Amniotic epithelial cell (primary cell): ENCODE measurements around the gene DIPK1A.

ENCODE experiments used
- DNase-seq: peaks from one replicate; pipeline ENCODE4 v3.0.0-alpha.2; 2010; ENCODE audit warnings: low read depth

DIPK1A gene

DNA sequence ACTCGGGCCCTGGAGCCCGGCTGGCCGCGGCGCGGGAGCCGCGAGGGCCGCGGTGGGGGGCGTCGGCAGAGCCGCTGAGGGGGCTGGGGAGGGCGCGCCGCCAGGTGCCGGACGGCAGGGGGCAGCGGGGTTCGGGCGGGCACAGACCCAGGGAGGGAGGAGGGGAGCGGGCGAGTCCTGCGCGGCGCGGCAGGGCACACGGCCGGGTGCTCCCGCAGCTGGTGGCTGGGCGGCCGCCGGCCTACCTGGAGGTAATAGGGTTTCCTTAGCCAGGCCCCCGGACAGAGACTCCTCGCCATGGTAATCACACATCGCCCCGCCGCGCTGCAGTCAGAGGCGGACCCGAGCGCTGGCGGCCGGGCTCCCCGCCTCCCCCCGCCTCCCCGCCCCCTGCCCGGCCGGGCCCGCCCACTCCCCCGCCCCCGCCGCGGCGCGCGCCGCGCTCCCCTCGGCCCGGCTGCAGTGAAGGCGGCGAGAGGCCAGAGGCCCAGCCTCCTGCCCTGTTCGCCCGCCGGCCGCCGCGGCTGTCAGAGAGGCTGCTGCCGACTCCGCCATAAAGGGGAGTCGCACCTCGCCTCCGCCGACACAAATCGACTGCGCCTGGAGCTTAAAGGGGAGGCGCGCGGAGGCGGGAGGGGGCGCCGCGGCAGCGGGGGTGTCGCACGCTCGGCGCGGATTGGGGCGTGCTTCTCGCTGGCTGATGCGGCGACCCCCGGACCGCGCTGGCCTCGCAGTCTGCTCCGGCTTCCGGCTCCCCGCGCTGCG is at the start of gene DIPK1A:
Gene DIPK1A (minus strand): TSS at position 332 of the 765 bp plus-strand sequence. CDS start 33 bp downstream, at position 299.
- peak; percentile 63 for DNase-seq

DNA sequence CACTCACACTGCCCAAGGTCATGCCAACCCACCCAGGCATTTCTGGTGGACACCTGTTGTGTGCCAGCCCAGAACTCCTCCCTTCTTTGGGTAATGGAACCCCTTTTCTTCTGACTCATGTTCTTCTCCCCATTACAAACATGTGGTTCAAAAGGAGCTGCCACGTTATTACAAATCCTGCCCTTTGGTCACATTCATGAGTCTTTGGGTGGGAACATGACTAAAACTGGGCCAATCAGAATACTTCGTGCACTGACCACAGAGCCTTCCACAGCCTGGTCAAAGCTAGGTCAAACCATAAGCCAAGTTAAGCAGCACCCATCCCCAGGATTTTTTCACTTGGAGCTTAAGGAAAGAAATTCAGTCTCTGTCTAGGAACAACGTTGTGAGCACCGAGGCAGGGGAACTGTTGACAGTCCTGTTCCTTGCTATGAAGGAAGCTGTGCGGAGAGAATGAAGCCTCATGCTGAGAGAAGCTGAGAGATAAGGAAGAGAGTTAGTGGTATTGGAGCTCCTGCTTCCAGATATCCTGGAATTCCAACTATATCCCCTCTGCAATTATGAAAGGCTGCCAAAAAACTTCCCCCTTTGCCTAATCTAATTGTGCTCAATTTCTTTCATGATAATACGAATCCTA is 46.8 kb upstream of the DIPK1A start:
- peak; percentile 85 for DNase-seq

DNA sequence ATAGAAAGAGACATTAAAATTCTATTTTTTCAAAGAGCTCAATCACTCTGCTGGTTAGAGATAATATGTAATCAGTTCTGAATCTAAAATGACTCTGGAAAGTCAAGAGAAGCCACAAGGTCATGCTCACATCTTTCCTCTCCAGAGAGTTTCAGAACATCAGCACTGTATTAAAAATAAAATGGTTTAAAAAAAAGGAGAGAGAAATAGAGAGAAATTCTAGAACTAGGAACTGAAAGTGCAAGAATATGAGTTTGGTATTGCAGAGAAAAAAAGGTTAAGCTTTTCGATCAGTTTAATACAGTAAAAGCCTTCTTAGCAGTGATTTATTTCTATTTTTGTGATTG is 44.0 kb upstream of the DIPK1A start:
- DNase-seq: no peak

DNA sequence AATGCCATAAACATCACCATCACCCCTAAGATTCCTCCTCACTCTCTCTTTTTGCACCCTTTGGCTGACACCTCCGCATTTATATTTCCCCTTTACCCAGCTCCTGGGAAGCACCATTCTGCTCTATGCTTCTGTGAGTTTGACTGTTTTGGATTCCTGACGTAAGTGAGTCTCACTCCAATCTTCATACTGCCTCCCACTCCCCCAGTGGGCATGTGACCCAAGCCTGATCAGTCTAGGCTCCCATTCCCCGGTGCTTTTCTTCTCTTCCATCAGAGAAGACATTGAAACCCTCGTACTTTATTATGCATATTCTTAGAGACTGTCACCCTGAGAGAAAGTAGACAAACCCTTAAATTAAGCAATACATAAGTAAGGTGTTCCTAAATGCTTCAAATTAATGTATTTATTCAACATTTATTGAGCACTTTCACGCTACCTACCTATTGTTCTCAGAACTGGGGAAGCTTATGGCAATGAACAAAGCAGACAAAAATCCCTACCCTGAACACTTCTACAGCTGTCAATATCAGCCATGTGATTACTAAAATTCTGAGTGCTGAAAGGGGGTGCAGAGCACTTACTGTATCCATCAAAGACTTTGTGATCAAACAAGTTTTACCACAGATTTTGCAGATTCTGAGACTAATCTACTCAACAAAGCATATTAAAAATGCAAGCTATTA is 43.4 kb upstream of the DIPK1A start:
- DNase-seq: no peak

DNA sequence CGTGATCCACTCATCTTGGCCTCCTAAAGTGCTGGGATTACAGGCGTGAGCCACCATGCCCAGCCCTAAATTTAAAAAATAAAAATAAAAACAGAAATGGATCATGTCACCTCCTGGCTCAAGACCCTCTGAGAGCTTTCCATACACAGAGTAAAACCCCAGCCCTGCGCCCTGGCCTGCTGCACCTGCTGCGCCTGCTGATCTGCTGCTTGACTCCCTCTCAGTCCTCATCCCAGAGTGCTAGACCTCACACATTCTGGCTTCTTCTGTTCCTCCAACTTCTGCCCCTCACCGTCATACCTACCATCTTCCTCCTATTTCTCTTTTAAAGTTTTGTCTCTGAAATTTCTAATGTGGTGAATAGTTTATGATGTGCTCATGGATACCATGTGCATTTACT is 42.7 kb upstream of the DIPK1A start:
- DNase-seq: no peak

- DNase-seq: no peak
Observed at GRCh38 chr1:93002781-93003180, 41.5 kb upstream of the DIPK1A start.

- DNase-seq: no peak
Observed at GRCh38 chr1:93001893-93002292, 40.6 kb upstream of the DIPK1A start.

- DNase-seq: no peak
Observed at GRCh38 chr1:93000751-93001175, 39.5 kb upstream of the DIPK1A start.

- DNase-seq: no peak
Observed at GRCh38 chr1:93000291-93000690, 39.0 kb upstream of the DIPK1A start.

DNA sequence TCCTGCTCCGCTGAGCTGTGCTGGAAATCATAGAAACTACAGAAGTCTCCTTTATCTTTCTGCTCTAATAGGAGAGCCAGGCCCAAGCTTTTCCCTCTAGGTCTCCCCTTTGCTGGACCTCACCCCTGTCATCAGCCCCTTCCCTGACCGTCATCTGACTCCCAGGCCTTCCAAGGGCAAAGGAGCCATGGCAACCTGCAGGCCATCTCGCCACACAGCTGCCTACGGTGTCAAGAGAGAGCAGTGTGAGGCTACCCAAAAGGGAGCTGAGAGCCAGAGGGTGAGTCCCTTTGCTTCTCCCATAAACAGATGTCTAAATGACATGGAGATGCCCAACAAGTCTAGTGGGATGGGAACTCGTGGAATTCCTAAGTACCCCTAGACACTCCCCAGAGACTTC is 37.6 kb upstream of the DIPK1A start:
- no peak for DNase-seq

DNA sequence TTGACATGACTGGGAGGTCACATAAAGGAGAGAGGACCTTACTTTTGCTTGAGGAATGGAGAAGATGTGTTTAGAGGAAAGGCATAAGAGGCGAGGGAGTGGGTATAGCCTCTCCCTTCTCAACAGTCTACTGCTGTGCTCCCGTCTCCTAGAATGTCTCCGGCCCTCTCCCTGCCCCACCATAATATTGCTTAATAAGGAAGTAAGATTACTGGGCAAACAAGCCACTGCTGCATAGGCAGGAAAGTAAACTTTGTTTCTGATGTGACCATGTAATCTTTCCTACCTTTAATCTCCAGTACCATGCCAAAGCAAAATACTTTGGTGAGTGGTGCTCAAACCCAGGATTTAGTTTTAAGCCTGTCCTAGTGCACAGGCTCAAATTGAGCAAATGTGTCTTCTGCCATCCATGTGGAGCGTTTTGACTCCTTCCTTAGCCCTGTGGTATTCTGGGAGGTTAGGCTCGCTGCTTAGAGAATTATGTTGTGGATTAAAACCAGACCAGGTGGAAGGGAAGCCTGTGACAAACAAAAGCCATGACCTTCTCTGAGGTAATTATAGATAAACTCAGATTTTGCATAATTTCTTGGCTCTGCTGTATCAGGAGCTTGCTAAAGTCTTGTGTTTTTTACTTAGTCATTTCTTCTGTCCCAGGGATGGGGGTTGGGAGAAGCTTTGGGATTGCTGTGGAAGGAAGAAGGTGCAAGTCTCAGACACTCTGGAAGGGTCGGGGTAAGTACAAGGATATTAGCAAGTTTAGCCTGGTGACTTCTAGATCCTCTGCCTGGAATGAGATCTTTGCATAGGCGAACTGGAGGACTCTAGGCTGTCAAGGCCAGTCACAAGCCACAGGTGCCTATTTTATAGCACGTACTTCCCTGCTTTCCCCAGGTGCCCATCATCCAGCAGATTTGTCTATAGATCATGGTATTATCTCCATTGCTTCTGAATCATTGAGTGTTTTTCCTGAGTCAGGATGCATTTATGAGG is 34.5 kb upstream of the DIPK1A start:
- peak; percentile 26 for DNase-seq

DNA sequence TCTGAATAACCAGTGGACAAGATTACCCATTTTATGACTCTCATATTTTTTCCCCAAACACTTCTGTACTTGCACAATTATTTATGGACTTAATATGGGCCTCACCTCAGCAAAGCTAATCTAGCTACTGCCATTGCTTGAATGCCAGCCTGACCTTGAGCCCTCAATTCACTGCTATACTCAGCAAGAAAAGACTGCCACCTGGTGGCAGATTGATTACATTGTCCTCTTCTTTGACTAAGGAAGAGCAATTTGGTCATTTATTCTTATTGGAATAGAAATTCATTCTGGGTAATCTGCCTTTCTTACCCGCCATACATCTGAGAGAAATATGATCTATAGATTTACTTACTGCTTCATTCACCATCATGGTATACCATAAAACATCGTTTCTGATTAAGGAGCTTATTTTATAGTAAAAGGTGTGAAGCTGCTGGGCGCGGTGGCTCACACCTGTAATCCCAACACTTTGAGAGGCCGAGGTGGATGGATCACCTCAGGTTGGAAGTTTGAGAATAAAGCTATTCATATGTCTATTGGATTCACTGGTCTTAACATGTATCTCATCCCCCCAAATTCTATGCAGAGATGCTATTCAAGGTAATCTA is 32.9 kb upstream of the DIPK1A start:
- peak; percentile 77 for DNase-seq

DNA sequence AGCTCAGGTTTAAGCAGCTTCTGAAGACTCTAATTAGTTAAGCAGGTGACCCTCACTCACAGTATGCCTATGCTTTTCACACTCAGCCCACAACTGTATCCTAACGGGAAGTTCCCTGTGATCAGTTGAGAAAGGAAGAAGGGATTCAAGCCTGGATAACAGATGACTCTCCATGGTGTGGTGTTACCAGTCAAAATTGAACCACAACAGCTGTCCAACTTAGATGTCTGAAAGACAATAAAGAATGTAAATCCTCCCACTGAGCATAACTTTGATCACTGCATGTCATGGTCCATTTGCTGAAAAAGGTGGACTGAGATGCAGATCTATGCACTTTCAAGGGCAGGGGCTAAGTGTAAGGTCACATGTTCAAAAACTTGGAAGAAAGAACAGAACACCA is 32.3 kb upstream of the DIPK1A start:
- DNase-seq: no peak

GRCh38 chr1:92992877-92993276 is 31.6 kb upstream of the DIPK1A start:
- no peak for DNase-seq

DNA sequence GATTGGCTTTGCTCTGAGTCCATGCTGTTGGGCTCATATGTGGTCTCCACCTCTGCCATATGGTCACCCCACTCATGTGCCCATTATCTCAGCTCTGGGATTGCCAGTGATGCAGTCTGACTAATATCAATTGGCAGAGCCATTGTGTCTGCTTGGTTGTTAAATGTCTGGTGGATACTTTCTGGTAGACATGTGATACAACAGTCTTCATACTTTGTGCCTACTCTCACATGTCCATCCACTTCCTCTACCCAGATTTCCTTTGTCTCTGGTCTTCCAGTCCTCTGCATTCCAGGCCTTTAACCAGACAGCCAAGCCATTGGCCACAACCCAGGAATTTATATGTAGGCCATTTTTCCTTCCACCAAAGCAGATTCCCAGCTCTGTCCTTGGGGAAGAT is 30.8 kb upstream of the DIPK1A start:
- no peak for DNase-seq

- no peak for DNase-seq
Observed at GRCh38 chr1:92990828-92991227, 29.6 kb upstream of the DIPK1A start.

DNA sequence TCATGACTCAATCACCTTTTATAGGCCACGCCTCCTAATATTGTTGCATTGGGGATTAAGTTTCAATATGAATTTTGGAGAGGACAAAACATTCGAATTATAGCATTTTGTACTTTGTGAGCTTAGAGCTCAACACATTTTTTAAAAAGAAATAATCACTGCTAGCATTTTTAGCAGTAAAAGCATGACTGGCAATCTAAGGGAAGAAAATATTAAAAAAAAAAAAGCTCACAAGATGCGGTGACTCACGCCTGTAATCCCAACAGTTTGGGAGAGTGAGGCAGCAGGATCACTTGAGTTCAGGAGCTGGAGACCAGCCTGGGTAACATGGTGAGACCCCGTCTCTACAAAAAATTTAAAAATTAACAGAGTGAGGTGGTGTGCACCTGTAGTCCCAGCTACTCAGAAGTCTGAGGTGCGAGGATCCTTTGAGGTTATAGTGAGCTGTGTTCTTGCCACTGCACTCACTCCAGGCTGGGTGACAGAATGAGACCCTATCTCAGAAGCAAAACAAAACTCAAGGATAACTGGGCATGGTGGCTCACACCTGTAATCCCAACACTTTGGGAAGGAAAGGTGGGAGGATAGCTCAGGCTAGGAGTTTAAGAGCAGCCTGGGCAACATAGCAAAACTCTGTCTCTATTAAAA is 28.8 kb upstream of the DIPK1A start:
- DNase-seq: peak; percentile 52

- DNase-seq: no peak
Observed at GRCh38 chr1:92989253-92989652, 28.0 kb upstream of the DIPK1A start.

DNA sequence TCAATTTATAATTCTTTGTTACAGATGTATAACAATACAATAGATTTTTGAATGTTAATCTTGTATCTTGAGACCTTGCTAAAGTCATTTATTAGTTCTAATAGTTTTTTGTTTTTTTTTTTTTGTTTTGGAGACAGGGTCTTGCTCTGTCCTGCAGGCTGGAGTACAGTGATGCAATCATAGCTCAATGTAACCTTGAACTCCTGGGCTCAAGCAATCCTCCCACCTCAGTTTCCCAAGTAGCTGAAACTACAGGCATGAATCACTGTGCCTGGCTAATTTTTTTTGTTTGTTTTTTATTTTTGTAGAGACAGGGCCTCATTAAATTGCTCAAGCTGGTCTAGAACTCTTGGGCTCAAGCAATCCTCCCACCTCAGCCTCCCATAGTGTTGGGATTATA is 26.2 kb upstream of the DIPK1A start:
- DNase-seq: peak; percentile 53

- no peak for DNase-seq
Observed at GRCh38 chr1:92985101-92985500, 23.8 kb upstream of the DIPK1A start.
